Thymus (tissue), 11 donors: ENCODE data around the gene TMEM238L. TPM values are rescaled to one million over a fixed set of nuclear protein-coding genes. Genes with fewer than 3 reads are reported as not detected.

ENCODE experiments used
- DNase-seq, 9 donors: peaks; one replicate each; pipeline ENCODE4 v3.0.0-alpha.2; 2013; ENCODE audit warnings: low spot score in 9 of 9, low read depth in 6 of 9, missing footprints in 1 of 9
- H3K27ac ChIP-seq, 2 donors: one replicate each; pipeline ENCODE4 v1.5.1; 2013; ENCODE audit warnings: control low read depth in 1 of 2, low read depth in 1 of 2, low read length in 1 of 2, mild to moderate bottlenecking in 1 of 2, moderate library complexity in 1 of 2
- H3K27me3 ChIP-seq, 2 donors: one replicate each; pipeline ENCODE4 v1.5.1; 2013; ENCODE audit warnings: low read length in 1 of 2; ENCODE audit not compliant: control insufficient read depth in 2 of 2, insufficient read depth in 1 of 2
- H3K36me3 ChIP-seq, 2 donors: one replicate each; pipeline ENCODE4 v1.5.1; 2013; ENCODE audit warnings: low read length in 1 of 2, mild to moderate bottlenecking in 1 of 2, moderate library complexity in 1 of 2; ENCODE audit not compliant: control insufficient read depth in 2 of 2, insufficient read depth in 2 of 2
- H3K4me1 ChIP-seq, 2 donors: one replicate each; pipeline ENCODE4 v1.5.1; 2013; ENCODE audit warnings: low read length in 2 of 2; ENCODE audit not compliant: control insufficient read depth in 2 of 2, insufficient read depth in 2 of 2
- H3K4me3 ChIP-seq, 2 donors: one replicate each; pipeline ENCODE4 v1.5.1; 2013; ENCODE audit warnings: low read length in 2 of 2, control low read depth in 1 of 2, mild to moderate bottlenecking in 1 of 2
- H3K9me3 ChIP-seq, 2 donors: one replicate each; pipeline ENCODE4 v1.5.1; 2013; ENCODE audit warnings: low read length in 1 of 2, mild to moderate bottlenecking in 1 of 2; ENCODE audit not compliant: control insufficient read depth in 2 of 2, insufficient read depth in 1 of 2
- WGBS: extraction: QIAGEN DNeasy Blood & Tissue Kit; methylation state at CpG from one replicate; pipeline ENCODE4 v1.1.7; 2013; 5-methylcytosine and 5-hydroxymethylcytosine counted together
- polyA plus RNA-seq: library from polyadenylated mRNA; stranded (reverse); fragments of 200-250 nt; gene quantifications from one replicate; pipeline ENCODE4 v1.2.3, GENCODE V29; 2013
- total RNA-seq: library from RNA; stranded (reverse); fragments of 120-200 nt; gene quantifications from one replicate; pipeline ENCODE4 v1.2.4, GENCODE V29; 2013
- donor health status: healthy.

TMEM238L gene
- total and polyA plus RNA-seq, 2 donors: 0.07 TPM; not detected in 1

- H3K4me3 ChIP-seq: no peak overlapping the region
- no peak overlapping the region for H3K27ac ChIP-seq
- WGBS: 56% methylated on average over 7 of the region's 7 CpGs
- no peaks in the 10 kb centered on the region for H3K27me3 ChIP-seq
- no peaks in the 10 kb centered on the region for H3K9me3 ChIP-seq
- no peaks in the 10 kb centered on the region for H3K36me3 ChIP-seq
- DNase-seq: no peak
- no peaks in the 10 kb centered on the region for H3K4me1 ChIP-seq
These were observed 5.0 kb downstream of the TMEM238L start for GRCh38 chr17:10798910-10799309.

GRCh38 chr17:10798332-10798749 lies 5.6 kb downstream of the TMEM238L start:
- H3K27ac ChIP-seq: no peak overlapping the region

DNA sequence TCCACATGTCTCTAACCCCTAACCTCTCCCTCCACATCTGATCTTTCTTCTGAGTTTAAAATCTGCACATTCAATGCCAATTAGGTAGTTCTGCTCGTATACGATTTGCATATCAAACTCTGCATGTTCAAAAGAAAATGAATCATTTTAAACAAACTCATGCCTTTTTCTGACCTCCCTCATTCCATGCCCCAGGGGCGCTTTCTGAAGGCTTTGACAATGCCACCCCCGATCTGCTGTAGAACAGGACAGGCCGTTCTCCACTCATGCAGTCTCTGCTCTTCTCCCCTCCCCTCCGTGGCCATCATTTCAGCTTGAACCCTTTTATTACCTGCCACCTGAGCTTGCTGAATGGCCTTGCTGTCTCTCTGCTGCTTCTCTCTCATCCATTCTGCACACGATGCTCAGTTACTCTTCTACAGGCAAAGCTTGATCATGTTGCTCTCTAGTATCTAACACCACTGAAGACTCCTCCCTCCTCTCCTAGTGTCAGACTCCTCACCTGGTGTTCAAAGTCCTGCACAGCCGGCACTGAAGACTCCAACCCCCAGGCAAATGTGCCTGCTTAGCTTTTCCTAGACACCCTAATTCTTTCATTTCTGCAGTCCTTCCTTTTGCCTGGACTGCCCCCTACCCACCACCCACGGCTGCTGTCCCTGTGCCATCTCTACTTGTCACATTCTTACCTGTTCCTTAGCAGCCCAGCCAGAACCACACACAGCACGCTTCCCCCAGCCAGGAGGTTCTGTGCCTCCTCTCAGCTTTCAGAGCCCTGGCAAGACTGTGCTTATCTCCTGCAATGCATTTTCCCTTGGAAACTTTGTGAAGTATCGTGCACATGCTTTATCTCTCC lies 6.2 kb downstream of the TMEM238L start:
- 90% methylated on average over 11 of the region's 11 CpGs for WGBS
- no peaks in the 10 kb centered on the region for H3K9me3 ChIP-seq
- H3K4me3 ChIP-seq: no peak overlapping the region
- H3K27me3 ChIP-seq: no peaks in the 10 kb centered on the region
- no peaks in the 10 kb centered on the region for H3K4me1 ChIP-seq
- H3K36me3 ChIP-seq: no peaks in the 10 kb centered on the region
- H3K27ac ChIP-seq: no peak overlapping the region
- DNase-seq: no peak

More at GRCh38 chr17:10798332-10798749, 5.6 kb downstream of the TMEM238L start:
- WGBS: 55% methylated on average over 3 of the region's 3 CpGs
- no peak for DNase-seq
- H3K9me3 ChIP-seq: no peaks in the 10 kb centered on the region
- no peak overlapping the region for H3K4me3 ChIP-seq
- no peaks in the 10 kb centered on the region for H3K36me3 ChIP-seq
- no peaks in the 10 kb centered on the region for H3K4me1 ChIP-seq
- no peaks in the 10 kb centered on the region for H3K27me3 ChIP-seq

GRCh38 chr17:10793816-10794215 lies 10.1 kb downstream of the TMEM238L start:
- Histone ChIP-seq H3K27ac (no peak overlapping the region), H3K4me3 (no peak overlapping the region), H3K36me3 (no peaks in the 10 kb centered on the region), H3K4me1 (peaks cover 0 to 4% of the 10 kb centered on the region in 2 donors), H3K27me3 (no peaks in the 10 kb centered on the region), H3K9me3 (no peaks in the 10 kb centered on the region)
- no peak for DNase-seq
- 88% methylated on average over 4 of the region's 4 CpGs for WGBS

- Histone ChIP-seq H3K27ac (no peak overlapping the region), H3K4me1 (peaks cover 0 to 4% of the 10 kb centered on the region in 2 donors), H3K9me3 (no peaks in the 10 kb centered on the region), H3K4me3 (no peak overlapping the region), H3K36me3 (no peaks in the 10 kb centered on the region), H3K27me3 (no peaks in the 10 kb centered on the region)
- no peak for DNase-seq
- WGBS: 96% methylated on average over 7 of the region's 7 CpGs
These were observed 10.6 kb downstream of the TMEM238L start for GRCh38 chr17:10793256-10793655.

GRCh38 chr17:10792151-10792550 lies 11.7 kb downstream of the TMEM238L start:
- 19% methylated on average over 8 of the region's 8 CpGs for WGBS
- peak overlapping the region in 1 of 2 donors; percentile 3 for H3K27ac ChIP-seq
- no peak overlapping the region for H3K4me3 ChIP-seq
- no peaks in the 10 kb centered on the region for H3K36me3 ChIP-seq
- peak in 1 of 9 donors; percentile 8 for DNase-seq
- no peaks in the 10 kb centered on the region for H3K9me3 ChIP-seq
- no peaks in the 10 kb centered on the region for H3K27me3 ChIP-seq
- H3K4me1 ChIP-seq: peaks cover 0 to 4% of the 10 kb centered on the region in 2 donors

DNA sequence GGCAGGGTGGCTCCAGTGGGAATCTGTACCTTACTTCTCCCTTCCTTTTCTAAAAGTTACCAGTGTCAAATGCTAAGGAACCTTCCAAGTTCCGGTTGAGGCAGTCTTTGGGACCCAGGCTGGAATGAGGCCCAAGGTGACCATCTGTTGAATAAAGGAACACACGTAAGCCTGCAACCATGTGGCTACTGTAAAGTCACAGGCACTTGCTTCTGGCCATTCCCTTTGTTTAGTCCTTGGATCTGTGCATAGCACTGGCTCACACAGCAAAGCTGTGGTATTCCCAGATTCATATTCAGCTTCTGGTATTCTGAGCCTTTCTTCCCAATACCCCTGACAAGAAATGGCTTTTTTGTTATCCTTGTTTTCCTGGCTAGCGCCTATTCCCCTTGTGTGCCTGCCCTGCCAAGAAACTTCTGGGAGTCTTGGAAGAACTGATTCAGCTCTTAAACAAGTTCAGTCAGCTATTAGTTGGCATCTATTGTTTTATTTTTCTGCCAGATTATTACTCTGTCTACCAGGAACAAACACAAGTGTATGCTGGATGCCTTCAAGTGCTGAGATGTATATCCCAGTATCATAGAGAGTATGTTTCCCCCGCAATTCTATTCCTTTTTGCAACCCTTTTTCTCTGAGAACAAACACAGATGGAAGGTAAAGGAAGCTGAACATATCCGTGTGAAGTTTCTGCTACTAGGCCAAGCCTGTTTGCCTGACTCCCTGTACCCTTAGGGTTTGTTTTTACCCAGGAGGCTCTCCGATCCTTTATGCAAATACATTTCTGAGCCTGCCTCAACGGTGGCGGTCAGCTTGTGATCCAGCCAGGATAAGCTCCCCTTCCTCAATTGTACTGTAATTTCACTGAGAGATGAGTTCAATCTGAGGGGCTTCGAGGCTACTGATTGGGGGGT lies 13.2 kb downstream of the TMEM238L start:
- Histone ChIP-seq H3K4me3 (no peak overlapping the region), H3K27ac (no peak overlapping the region), H3K27me3 (no peaks in the 10 kb centered on the region), H3K36me3 (no peaks in the 10 kb centered on the region), H3K4me1 (peaks cover 0 to 4% of the 10 kb centered on the region in 2 donors), H3K9me3 (no peaks in the 10 kb centered on the region)
- WGBS: 96% methylated on average over 9 of the region's 9 CpGs
- no peak for DNase-seq

GRCh38 chr17:10789694-10790271 lies 14.1 kb downstream of the TMEM238L start:
- DNase-seq: no peak
- WGBS: 98% methylated on average over 4 of the region's 4 CpGs
- Histone ChIP-seq H3K27ac (no peak overlapping the region), H3K4me1 (peaks cover 0 to 4% of the 10 kb centered on the region in 2 donors), H3K36me3 (no peaks in the 10 kb centered on the region), H3K27me3 (no peaks in the 10 kb centered on the region), H3K4me3 (no peak overlapping the region), H3K9me3 (no peaks in the 10 kb centered on the region)
